B cell (primary cell): Measurements from ENCODE around the gene ADAD1.

Source experiments
- CTCF ChIP-seq: fragments of 200-600 bp; IDR thresholded peaks from one replicate; pipeline ENCODE4 v1.8.0; 2022; ENCODE audit warnings: antibody characterized with exemption, mild to moderate bottlenecking
- EZH2 ChIP-seq: IDR thresholded peaks from 2 replicates; pipeline ENCODE4 v1.6.1; 2012; ENCODE audit warnings: borderline replicate concordance, low read depth, mild to moderate bottlenecking, moderate library complexity, low read length; ENCODE audit not compliant: insufficient read depth, poor library complexity, severe bottlenecking

- TF ChIP-seq CTCF, result no peak
- no peak for TF ChIP-seq EZH2
Observed at GRCh38 chr4:122423246-122423645, 44.4 kb downstream of the ADAD1 start.
